ENCODE measurements around the gene RASAL2.

DNA sequence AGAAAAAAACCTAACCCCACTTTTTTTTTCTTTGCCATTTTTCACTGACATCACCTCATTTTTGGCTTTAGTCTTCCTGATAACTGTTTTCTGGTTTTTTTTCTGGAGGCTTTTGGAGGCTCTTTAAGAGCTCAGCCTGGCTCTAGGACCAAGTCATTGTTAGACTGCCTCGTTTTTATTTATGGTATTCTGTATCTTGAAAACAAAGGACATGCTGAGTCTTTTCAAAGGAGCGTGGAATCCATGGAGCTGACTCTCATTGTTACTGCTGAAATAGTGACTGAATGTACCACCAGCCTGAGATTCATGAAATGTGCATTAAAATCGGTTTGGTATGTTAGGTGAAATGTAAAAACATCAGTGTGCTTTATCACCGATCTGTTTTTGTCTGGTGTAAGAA lies 28.0 kb downstream of the RASAL2 start:
- TF ChIP-seq, protein P1, sequence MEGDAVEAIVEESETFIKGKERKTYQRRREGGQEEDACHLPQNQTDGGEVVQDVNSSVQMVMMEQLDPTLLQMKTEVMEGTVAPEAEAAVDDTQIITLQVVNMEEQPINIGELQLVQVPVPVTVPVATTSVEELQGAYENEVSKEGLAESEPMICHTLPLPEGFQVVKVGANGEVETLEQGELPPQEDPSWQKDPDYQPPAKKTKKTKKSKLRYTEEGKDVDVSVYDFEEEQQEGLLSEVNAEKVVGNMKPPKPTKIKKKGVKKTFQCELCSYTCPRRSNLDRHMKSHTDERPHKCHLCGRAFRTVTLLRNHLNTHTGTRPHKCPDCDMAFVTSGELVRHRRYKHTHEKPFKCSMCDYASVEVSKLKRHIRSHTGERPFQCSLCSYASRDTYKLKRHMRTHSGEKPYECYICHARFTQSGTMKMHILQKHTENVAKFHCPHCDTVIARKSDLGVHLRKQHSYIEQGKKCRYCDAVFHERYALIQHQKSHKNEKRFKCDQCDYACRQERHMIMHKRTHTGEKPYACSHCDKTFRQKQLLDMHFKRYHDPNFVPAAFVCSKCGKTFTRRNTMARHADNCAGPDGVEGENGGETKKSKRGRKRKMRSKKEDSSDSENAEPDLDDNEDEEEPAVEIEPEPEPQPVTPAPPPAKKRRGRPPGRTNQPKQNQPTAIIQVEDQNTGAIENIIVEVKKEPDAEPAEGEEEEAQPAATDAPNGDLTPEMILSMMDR (IDR thresholded peaks at IDR 0.05), result no peak
- TF ChIP-seq POLR2AphosphoS5 (IDR thresholded peaks at IDR 0.05), result no peak
